Activated CD4-positive, alpha-beta memory T cell treated with anti-CD3 and anti-CD28 coated beads for 36 hours (primary cell): ENCODE data around the gene ENTPD3. TPM values are rescaled to one million over a fixed set of nuclear protein-coding genes. Genes with fewer than 3 reads are reported as not detected.

Experiments used
- CTCF ChIA-PET: fragments of 350-600 bp; sonication (Branson Sonifier 250); formaldehyde crosslinking; loops from one replicate; lab custom pipeline; 2021; ENCODE audit warnings: antibody characterized with exemption, inconsistent platforms; lab: Charles Lee
- POLR2A ChIA-PET: fragments of 350-600 bp; sonication (Branson Sonifier 250); formaldehyde crosslinking; loops from one replicate; lab custom pipeline; 2021; ENCODE audit warnings: antibody characterized with exemption; lab: Charles Lee
- DNase-seq: peaks from one replicate; pipeline ENCODE4 v3.0.0-alpha.2; 2020
- H3K27ac Mint-ChIP-seq: one replicate; pipeline ENCODE4 v1.8.0; 2021; ENCODE audit warnings: mixed read lengths
- H3K27me3 Mint-ChIP-seq: one replicate; pipeline ENCODE4 v1.8.0; 2021; ENCODE audit warnings: mixed read lengths
- H3K36me3 Mint-ChIP-seq: one replicate; pipeline ENCODE4 v1.8.0; 2021; ENCODE audit warnings: mixed read lengths
- H3K4me1 Mint-ChIP-seq: one replicate; pipeline ENCODE4 v1.8.0; 2021; ENCODE audit warnings: low read depth, mixed read lengths
- H3K4me3 Mint-ChIP-seq: one replicate; pipeline ENCODE4 v1.8.0; 2021; ENCODE audit warnings: mild to moderate bottlenecking, mixed read lengths
- H3K9me3 Mint-ChIP-seq: one replicate; pipeline ENCODE4 v1.8.0; 2021; ENCODE audit warnings: mixed read lengths
- intact Hi-C: fragments of 100-400 bp; cut with micrococcal nuclease; formaldehyde crosslinking; loops from one replicate; pipeline ENCODE4 v1.15.1; 2023
- total RNA-seq, 2 experiments: library from RNA; stranded (reverse); gene quantifications; one replicate each; pipeline ENCODE4 v1.2.3, GENCODE V29; 2021

The ENTPD3 gene
- total RNA-seq, 2 experiments from 2014 or later: not detected

DNA sequence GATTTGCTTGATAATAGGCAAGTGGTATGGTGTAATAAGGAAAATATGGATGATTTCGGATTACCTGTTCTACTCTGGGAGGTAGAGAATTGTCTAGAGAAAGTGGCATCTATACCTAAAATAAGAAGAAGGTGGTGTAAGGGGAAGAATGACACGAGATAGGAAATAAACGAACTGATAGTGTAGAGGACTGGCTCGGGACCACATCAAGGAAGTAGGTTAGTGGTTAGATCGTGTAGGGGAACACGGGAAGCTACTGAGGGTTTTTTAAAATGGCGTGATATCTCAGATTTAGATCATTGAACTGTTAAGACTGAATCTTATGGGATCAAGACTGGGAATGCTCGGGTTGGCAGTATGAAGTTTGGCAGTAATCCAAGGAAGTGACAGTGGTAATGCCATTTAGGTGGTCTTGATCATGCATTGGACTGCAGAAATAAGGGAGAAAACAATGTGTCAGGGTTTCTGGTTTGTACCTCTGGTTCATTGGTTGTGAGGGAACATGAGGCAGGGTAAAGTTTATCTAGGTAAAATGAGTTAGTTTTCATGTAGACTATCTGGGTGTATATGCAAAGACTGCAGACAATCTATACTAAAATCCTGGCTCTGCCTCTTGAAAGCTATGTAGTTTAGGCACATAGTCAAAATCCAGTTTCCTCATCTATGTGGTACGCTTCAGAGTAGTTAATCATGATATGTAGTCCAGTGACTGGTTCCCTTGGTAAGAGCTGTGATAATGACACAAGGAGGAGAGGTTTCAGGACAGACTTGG is 77.5 kb downstream of the ENTPD3 start:
- POLR2A ChIA-PET: interaction anchor here (0.6 to 1.3 kb wide), 3 partner anchors 8 to 484 kb away, joined by 4 to 5 read pairs (median 4); no protein-coding TSS in a partner anchor
- Mint-ChIP-seq H3K4me3 (no peak overlapping the region), H3K4me1 (peaks cover 28% of the 10 kb centered on the region), H3K27me3 (no peaks in the 10 kb centered on the region), H3K27ac (peak overlapping the region; percentile 73), H3K36me3 (peaks cover 50% of the 10 kb centered on the region), H3K9me3 (no peaks in the 10 kb centered on the region)
- DNase-seq: no peak
- intact Hi-C loops: no loop called here
- CTCF ChIA-PET: no interaction called here

GRCh38 chr3:40465111-40465407 is 78.1 kb downstream of the ENTPD3 start:
- POLR2A ChIA-PET: interaction anchor here (1.3 kb wide), 1 partner anchor 8 kb away, joined by 4 read pairs; no protein-coding TSS in a partner anchor
- Mint-ChIP-seq H3K4me1 (peaks cover 28% of the 10 kb centered on the region), H3K36me3 (peaks cover 47% of the 10 kb centered on the region), H3K4me3 (no peak overlapping the region), H3K27me3 (no peaks in the 10 kb centered on the region), H3K9me3 (no peaks in the 10 kb centered on the region), H3K27ac (no peak overlapping the region)
- no peak for DNase-seq
- CTCF ChIA-PET: no interaction called here
- intact Hi-C loops: no loop called here

DNA sequence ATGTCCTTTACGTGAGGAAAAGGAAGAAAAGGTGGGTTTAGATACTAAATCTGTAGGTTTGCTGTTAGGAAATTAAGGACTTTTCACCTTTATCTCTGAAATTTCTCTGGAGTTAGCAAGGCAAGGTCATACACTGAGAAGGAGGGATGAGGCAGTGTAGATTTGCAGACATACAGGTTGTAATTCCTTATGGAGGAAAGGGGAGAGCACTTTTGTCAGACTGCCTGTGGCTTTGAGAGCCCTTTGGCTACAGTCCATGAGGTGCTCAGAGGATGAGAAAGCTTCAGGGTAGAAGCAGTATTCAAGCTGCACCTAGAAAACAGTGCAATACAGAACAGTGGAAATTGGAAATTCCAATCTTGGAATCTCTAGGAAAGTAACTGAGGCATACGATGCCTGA is 78.5 kb downstream of the ENTPD3 start:
- no peak for DNase-seq
- ChIA-PET POLR2A (interaction anchor here (1.3 kb wide), 1 partner anchor 9 kb away, joined by 4 read pairs; no protein-coding TSS in a partner anchor), CTCF (no interaction called here)
- Mint-ChIP-seq H3K4me3 (no peak overlapping the region), H3K36me3 (peaks cover 43% of the 10 kb centered on the region), H3K27ac (no peak overlapping the region), H3K4me1 (peaks cover 24% of the 10 kb centered on the region), H3K9me3 (no peaks in the 10 kb centered on the region), H3K27me3 (no peaks in the 10 kb centered on the region)
- intact Hi-C loops: no loop called here

- H3K27me3 Mint-ChIP-seq: no peaks in the 10 kb centered on the region
- H3K4me1 Mint-ChIP-seq: peaks cover 10% of the 10 kb centered on the region
- no peaks in the 10 kb centered on the region for H3K9me3 Mint-ChIP-seq
- H3K36me3 Mint-ChIP-seq: peaks cover 26% of the 10 kb centered on the region
- H3K27ac Mint-ChIP-seq: no peak overlapping the region
- ChIA-PET POLR2A (interaction anchor here (0.9 kb wide), 1 partner anchor 9 kb away, joined by 3 read pairs; the partner anchor contains the start of gene ZNF619), CTCF (no interaction called here)
- no peak for DNase-seq
- H3K4me3 Mint-ChIP-seq: no peak overlapping the region
- intact Hi-C loops: no loop called here
Measured at GRCh38 chr3:40468018-40468417, 81.0 kb downstream of the ENTPD3 start.

DNA sequence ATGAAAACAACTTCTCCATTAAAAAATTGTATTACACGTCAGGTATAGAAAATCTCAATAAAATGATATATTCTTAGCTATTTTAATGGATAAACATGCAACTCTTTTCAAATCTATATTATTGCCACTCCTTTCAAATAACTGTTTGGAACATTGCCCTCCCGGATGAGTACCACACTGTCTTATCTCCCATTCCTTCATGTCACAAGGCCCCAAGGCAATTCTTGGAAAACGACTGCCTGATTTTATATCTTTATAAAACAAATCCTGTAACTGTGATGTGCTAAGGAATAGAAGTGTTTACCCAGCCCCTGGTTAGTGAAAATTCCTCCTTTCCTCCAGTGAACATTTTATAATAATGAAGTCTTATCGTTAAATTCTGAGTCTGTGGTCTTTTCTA is 83.7 kb downstream of the ENTPD3 start:
- intact Hi-C loops: no loop called here
- Mint-ChIP-seq H3K27me3 (no peaks in the 10 kb centered on the region), H3K36me3 (peaks cover 14% of the 10 kb centered on the region), H3K4me3 (no peak overlapping the region), H3K9me3 (no peaks in the 10 kb centered on the region), H3K4me1 (no peaks in the 10 kb centered on the region), H3K27ac (no peak overlapping the region)
- DNase-seq: no peak
- POLR2A ChIA-PET: no interaction called here
- CTCF ChIA-PET: no interaction called here

DNA sequence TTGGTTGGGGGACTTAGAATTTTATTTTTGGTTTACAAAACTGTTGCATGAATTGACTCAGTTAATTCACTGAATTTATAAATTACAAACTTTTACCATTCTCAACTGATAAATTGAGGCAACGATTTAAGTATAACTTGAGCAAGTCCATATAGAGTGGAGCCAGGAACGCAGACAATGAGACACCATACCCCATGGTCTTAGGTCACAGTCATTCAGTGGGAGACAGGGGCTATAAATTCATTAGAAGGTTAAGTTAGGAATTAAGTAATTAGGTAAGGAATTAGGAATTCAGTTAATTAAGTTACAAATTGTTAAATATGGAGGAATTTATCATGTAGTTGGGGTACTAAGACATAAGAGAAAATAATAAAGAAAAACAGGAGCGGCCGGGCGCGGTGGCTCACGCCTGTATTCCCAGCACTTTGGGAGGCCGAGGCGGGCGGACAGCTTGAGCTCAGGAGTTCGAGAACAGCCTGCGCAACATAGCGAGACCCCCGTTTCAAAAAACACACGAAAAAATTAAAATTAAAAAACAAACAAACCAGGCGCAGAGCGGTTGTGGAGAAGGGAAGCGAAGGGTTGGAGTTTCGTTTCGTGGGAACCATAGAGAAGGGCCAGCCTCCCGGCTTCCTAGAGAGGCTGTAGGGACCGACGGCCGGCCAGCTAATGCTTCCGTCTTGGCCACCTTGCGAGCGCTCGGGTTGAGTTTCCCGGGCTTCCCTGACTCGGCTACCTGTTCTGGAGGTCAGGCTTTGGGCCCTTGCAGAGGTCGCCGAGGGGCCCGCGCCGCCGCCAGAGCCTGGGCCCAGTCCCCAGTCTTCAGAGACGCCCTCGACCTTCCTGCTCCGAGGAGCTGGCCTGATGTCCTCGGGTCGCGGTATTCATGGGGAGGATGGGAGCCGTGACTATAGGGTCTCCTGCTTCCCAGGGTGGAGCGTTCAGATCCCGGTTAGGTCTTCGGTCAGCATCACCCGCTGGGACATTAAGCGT is 89.8 kb downstream of the ENTPD3 start, which contains the start of gene ZNF619:
TSS of gene ZNF619 (plus strand) at position 645 of the 993 bp plus-strand sequence. CDS start 858 bp downstream, outside the sequence.
- Mint-ChIP-seq H3K4me1 (peaks cover 12% of the 10 kb centered on the region), H3K4me3 (peak within 1 kb of the TSS; percentile 84), H3K36me3 (peaks cover 8% of the 10 kb centered on the region), H3K9me3 (no peaks in the 10 kb centered on the region), H3K27ac (peak within 1 kb of the TSS; percentile 67), H3K27me3 (no peaks in the 10 kb centered on the region)
- intact Hi-C loops: loop anchor here (1.0 to 2.0 kb wide), 2 partner anchors 19 to 48 kb away; partner anchors contain the start of genes RPL14 and ZNF621
- ChIA-PET CTCF (interaction anchor here (1.4 to 1.6 kb wide), 2 partner anchors 19 to 29 kb away, joined by 4 to 5 read pairs; partner anchors contain the start of genes RPL14 and ZNF620), POLR2A (interaction anchor here (0.6 to 1.4 kb wide), 6 partner anchors 9 to 47 kb away, joined by 3 to 4 read pairs (median 3); partner anchors contain the start of genes ZNF620 and ZNF621)
- DNase-seq: peak; percentile 66

- Mint-ChIP-seq H3K9me3 (no peaks in the 10 kb centered on the region), H3K27ac (no peak overlapping the region), H3K36me3 (peaks cover 14% of the 10 kb centered on the region), H3K4me1 (peaks cover 17% of the 10 kb centered on the region), H3K4me3 (peak overlapping the region; percentile 84), H3K27me3 (no peaks in the 10 kb centered on the region)
- POLR2A ChIA-PET: interaction anchor here (0.6 to 1.4 kb wide), 4 partner anchors 25 to 47 kb away, joined by 3 to 4 read pairs (median 4); partner anchors contain the start of genes ZNF620 and ZNF621
- CTCF ChIA-PET: interaction anchor here (1.3 to 1.6 kb wide), 3 partner anchors 20 to 168 kb away, joined by 3 to 5 read pairs (median 4); partner anchors contain the start of genes EIF1B, RPL14 and ZNF620
- intact Hi-C loops: loop anchor here (1.0 to 2.0 kb wide), 2 partner anchors 20 to 47 kb away; partner anchors contain the start of genes RPL14 and ZNF621
- DNase-seq: no peak
Measured at GRCh38 chr3:40477666-40478065, 90.7 kb downstream of the ENTPD3 start.

Other genes with a start within 250 kb of the ENTPD3 start
- gene EIF1B, start 77.5 kb upstream of the ENTPD3 start, total RNA-seq: 10 to 100 TPM; 48.6 to 51.0 TPM
- 1,000 to 10,000 TPM; 2,924 to 2,949 TPM for gene RPL14, start 70.2 kb downstream of the ENTPD3 start, total RNA-seq
- gene ZNF619, start 89.9 kb downstream of the ENTPD3 start, total RNA-seq: 1 to 10 TPM; 7.4 to 8.3 TPM
- 1 to 10 TPM; 2.9 to 3.7 TPM for gene ZNF620, start 118.9 kb downstream of the ENTPD3 start, total RNA-seq
- gene ZNF621, start 137.8 kb downstream of the ENTPD3 start, total RNA-seq: 10 to 100 TPM; 19.7 to 22.3 TPM